Smooth muscle cell (in vitro differentiated cells): ENCODE measurements around the gene MAGI2. TPM values are rescaled to one million over a fixed set of nuclear protein-coding genes. Genes with fewer than 3 reads are reported as not detected.
A peak's percentile ranks its signal among the peaks of the same experiment; 100 is the strongest.

Experiments used
- DNase-seq: peaks from one replicate; lab custom pipeline; 2025; ENCODE audit not compliant: unreplicated experiment; lab: John Stamatoyannopoulos, UW
- H2AFZ ChIP-seq: fragments of 200-600 bp; sonication (generic); 2 replicates; pipeline ENCODE4 v1.6.0; 2016; ENCODE audit warnings: antibody characterized with exemption, low read depth, mild to moderate bottlenecking
- H3F3A ChIP-seq: fragments of 200-600 bp; sonication (generic); 2 replicates; pipeline ENCODE4 v1.6.0; 2017; ENCODE audit warnings: antibody characterized with exemption, low read depth
- H3K27ac ChIP-seq: fragments of 200-600 bp; sonication (generic); 2 replicates; pipeline ENCODE4 v1.5.1; 2016; ENCODE audit warnings: low read depth, mild to moderate bottlenecking
- H3K27me3 ChIP-seq: fragments of 200-600 bp; sonication (generic); 2 replicates; pipeline ENCODE4 v1.6.1; 2016; ENCODE audit warnings: low read depth, mild to moderate bottlenecking
- H3K36me3 ChIP-seq: fragments of 200-600 bp; sonication (generic); 2 replicates; pipeline ENCODE4 v1.5.1; 2016; ENCODE audit warnings: low read depth
- H3K4me1 ChIP-seq: fragments of 200-600 bp; sonication (generic); 2 replicates; pipeline ENCODE4 v1.5.1; 2016; ENCODE audit warnings: low read depth
- H3K4me2 ChIP-seq: fragments of 200-600 bp; sonication (generic); 2 replicates; pipeline ENCODE4 v1.6.0; 2016; ENCODE audit warnings: mild to moderate bottlenecking
- H3K4me3 ChIP-seq: fragments of 200-600 bp; sonication (generic); 2 replicates; pipeline ENCODE4 v1.5.1; 2016; ENCODE audit warnings: mild to moderate bottlenecking
- H3K79me2 ChIP-seq: fragments of 200-600 bp; sonication (generic); 2 replicates; pipeline ENCODE4 v1.6.0; 2016; ENCODE audit warnings: low read depth, mild to moderate bottlenecking
- H3K9ac ChIP-seq: fragments of 200-600 bp; sonication (generic); 2 replicates; pipeline ENCODE4 v1.6.0; 2016; ENCODE audit warnings: low read depth
- H3K9me3 ChIP-seq: fragments of 200-600 bp; sonication (generic); replicated peaks from 2 replicates; pipeline ENCODE4 v1.5.1; 2016; ENCODE audit warnings: low read depth
- H4K20me1 ChIP-seq: fragments of 200-600 bp; sonication (generic); 2 replicates; pipeline ENCODE4 v1.6.0; 2016; ENCODE audit warnings: low read depth
- WGBS: methylation state at CpG from one replicate; pipeline ENCODE4 v1.1.7; 2016; ENCODE audit warnings: low lambda C conversion rate; 5-methylcytosine and 5-hydroxymethylcytosine counted together
- polyA plus RNA-seq: library from polyadenylated mRNA; unstranded; fragments of >200 nt; fragmentation: Nextera tagmentation; extraction: Ambion mirVana; gene quantifications from 2 replicates; pipeline ENCODE4 v1.2.1, GENCODE V29; 2016
- total RNA-seq: library from RNA; depleted of rRNA; stranded (reverse); fragments of >200 nt; gene quantifications from 2 replicates; pipeline ENCODE4 v1.2.3, GENCODE V29; 2014
- TF ChIP-seq, protein P1 (sequence below): fragments of 200-600 bp; sonication (generic); IDR thresholded peaks from 2 replicates; pipeline ENCODE4 v1.5.1; 2017; ENCODE audit warnings: borderline replicate concordance, mild to moderate bottlenecking, antibody characterized with exemption; ENCODE audit not compliant: insufficient read depth, poor library complexity, severe bottlenecking

Gene MAGI2
- total and polyA plus RNA-seq, 2 experiments from 2014 or later: 3.4 to 10.7 TPM

DNA sequence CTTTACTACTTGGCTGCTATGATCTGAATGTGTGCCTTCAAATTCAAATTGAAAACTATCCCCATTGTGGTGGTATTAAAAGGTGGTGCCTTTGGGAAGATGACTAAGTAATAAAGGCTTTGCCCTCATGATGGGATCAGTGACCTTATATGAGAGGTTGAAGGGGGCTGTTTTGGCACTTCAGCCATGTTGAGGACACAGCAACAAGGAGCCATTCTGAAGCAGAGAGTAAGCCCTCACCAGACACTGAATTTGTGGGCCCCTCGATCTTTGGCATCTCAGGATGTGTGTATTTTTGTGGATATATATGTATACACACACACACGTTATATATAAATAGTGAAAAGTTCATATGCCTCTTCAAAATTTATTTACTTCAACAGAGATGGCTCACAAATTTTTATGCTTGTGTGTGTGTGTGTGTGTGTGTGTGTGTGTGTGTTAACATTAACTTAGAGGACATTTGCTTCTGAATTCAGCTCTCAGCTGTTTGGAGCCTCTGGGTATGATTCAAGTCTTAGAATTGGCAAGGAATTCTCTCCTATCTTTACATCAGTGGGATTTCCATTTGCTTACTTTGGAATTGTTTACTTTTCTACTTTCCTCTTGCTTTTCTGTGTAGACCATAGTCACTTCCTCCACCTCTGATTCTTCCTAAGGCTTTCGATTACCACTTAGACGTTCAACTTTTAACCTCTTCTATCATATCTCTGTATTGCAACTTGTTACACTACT is 66.6 kb downstream of the MAGI2 start:
- 95% methylated on average over 4 of the region's 4 CpGs for WGBS
- no peak overlapping the region for H3K4me2 ChIP-seq
- H3K4me1 ChIP-seq: no peaks in the 10 kb centered on the region
- H4K20me1 ChIP-seq: no peaks in the 10 kb centered on the region
- no peaks in the 10 kb centered on the region for H3K36me3 ChIP-seq
- H3K9me3 ChIP-seq: no peaks in the 10 kb centered on the region
- H3F3A ChIP-seq: no peaks in the 10 kb centered on the region
- H3K4me3 ChIP-seq: no peak overlapping the region
- TF ChIP-seq, protein P1, sequence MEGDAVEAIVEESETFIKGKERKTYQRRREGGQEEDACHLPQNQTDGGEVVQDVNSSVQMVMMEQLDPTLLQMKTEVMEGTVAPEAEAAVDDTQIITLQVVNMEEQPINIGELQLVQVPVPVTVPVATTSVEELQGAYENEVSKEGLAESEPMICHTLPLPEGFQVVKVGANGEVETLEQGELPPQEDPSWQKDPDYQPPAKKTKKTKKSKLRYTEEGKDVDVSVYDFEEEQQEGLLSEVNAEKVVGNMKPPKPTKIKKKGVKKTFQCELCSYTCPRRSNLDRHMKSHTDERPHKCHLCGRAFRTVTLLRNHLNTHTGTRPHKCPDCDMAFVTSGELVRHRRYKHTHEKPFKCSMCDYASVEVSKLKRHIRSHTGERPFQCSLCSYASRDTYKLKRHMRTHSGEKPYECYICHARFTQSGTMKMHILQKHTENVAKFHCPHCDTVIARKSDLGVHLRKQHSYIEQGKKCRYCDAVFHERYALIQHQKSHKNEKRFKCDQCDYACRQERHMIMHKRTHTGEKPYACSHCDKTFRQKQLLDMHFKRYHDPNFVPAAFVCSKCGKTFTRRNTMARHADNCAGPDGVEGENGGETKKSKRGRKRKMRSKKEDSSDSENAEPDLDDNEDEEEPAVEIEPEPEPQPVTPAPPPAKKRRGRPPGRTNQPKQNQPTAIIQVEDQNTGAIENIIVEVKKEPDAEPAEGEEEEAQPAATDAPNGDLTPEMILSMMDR: no peak
- H3K9ac ChIP-seq: no peak overlapping the region
- no peak overlapping the region for H3K27ac ChIP-seq
- no peaks in the 10 kb centered on the region for H3K79me2 ChIP-seq
- H3K27me3 ChIP-seq: no peaks in the 10 kb centered on the region
- DNase-seq: no peak
- no peak overlapping the region for H2AFZ ChIP-seq

DNA sequence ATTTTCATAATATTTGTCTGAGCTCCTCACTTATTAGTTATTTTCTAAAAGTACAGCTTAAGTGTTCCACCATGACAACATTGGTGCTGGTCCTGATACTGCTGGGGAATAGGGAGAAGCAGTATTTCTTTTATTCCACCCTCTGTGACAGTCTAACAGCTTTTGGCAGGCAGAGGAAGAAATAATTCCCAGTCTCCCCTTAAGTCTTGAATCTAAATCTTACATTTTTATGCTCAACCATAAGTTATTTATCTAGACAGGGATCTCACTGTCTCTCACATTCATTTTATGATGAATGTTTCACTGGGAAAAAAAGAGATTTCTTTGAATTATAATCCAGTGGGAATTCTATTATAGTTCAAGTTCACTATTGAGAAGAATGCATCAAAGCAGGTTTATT is 71.5 kb downstream of the MAGI2 start:
- Histone ChIP-seq H3K9me3 (no peaks in the 10 kb centered on the region), H3F3A (no peaks in the 10 kb centered on the region), H3K4me1 (no peaks in the 10 kb centered on the region), H3K27ac (no peak overlapping the region), H3K27me3 (no peaks in the 10 kb centered on the region), H3K4me3 (no peak overlapping the region), H3K4me2 (no peak overlapping the region), H2AFZ (no peak overlapping the region), H3K36me3 (no peaks in the 10 kb centered on the region), H3K9ac (no peak overlapping the region), H3K79me2 (no peaks in the 10 kb centered on the region), H4K20me1 (no peaks in the 10 kb centered on the region)
- TF ChIP-seq, protein P1: no peak
- DNase-seq: no peak

DNA sequence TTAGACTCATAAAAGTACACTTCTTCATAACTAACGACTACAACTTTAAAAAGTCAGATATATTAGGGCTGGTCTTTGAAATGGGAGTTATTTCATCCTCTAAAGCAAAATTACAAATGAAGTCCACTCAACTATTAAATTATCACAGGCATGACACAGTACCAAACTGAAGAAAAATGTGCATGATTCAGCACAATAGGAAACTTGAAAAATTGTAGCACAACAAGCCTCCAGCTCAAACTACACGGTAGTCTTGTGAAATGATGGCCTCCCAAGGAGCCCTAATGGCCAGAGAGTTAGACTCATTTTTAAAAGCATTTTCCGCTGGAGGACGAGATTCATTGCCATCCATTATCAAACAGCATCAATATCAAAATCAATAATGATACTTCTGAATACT is 76.4 kb downstream of the MAGI2 start:
- DNase-seq: no peak
- no peaks in the 10 kb centered on the region for H3K27me3 ChIP-seq
- 68% methylated on average over 4 of the region's 4 CpGs for WGBS
- no peak overlapping the region for H3K27ac ChIP-seq
- H3K79me2 ChIP-seq: no peaks in the 10 kb centered on the region
- H2AFZ ChIP-seq: no peak overlapping the region
- H3K4me2 ChIP-seq: peak overlapping the region; percentile 54
- TF ChIP-seq, protein P1: no peak
- H3F3A ChIP-seq: no peaks in the 10 kb centered on the region
- H3K36me3 ChIP-seq: no peaks in the 10 kb centered on the region
- no peak overlapping the region for H3K4me3 ChIP-seq
- H3K4me1 ChIP-seq: no peaks in the 10 kb centered on the region
- no peak overlapping the region for H3K9ac ChIP-seq
- no peaks in the 10 kb centered on the region for H4K20me1 ChIP-seq
- H3K9me3 ChIP-seq: no peaks in the 10 kb centered on the region
